NCI-H128 (cell line): ENCODE measurements around the gene BPTF.
"Not testable (repeated sequence)": the region's sequence is repeated elsewhere in the genome, so short reads cannot be mapped to it uniquely, and the experiment has no call there.

Source experiments
- DNase-seq: peaks from one replicate; lab custom pipeline; 2025; ENCODE audit not compliant: unreplicated experiment; lab: John Stamatoyannopoulos, UW

The BPTF gene

GRCh38 chr17:67868176-67868575 is 42.9 kb downstream of the BPTF start:
- no peak for DNase-seq

- no peak for DNase-seq
These were observed 54.4 kb downstream of the BPTF start for GRCh38 chr17:67879662-67880061.

GRCh38 chr17:67881083-67881482 is 55.8 kb downstream of the BPTF start:
- no peak for DNase-seq

GRCh38 chr17:67884741-67885140 is 59.4 kb downstream of the BPTF start:
- no peak for DNase-seq

GRCh38 chr17:67891481-67892119 is 66.3 kb downstream of the BPTF start:
- DNase-seq, result no peak

GRCh38 chr17:67902511-67903231 is 77.4 kb downstream of the BPTF start:
- DNase-seq, result no peak

GRCh38 chr17:67905298-67905697 is 80.0 kb downstream of the BPTF start:
- DNase-seq, result not testable (repeated sequence)

- DNase-seq, result not testable (repeated sequence)
These were observed 85.0 kb downstream of the BPTF start for GRCh38 chr17:67910117-67910803.

- no peak for DNase-seq
These were observed 85.9 kb downstream of the BPTF start for GRCh38 chr17:67911059-67911782.

- DNase-seq, result no peak
These were observed 86.8 kb downstream of the BPTF start for GRCh38 chr17:67912088-67912487.

- DNase-seq, result no peak
These were observed 87.4 kb downstream of the BPTF start for GRCh38 chr17:67912656-67913055.

- DNase-seq, result no peak
These were observed 94.9 kb downstream of the BPTF start for GRCh38 chr17:67920212-67920611.

GRCh38 chr17:67922503-67922902 is 97.2 kb downstream of the BPTF start:
- no peak for DNase-seq

- not testable (repeated sequence) for DNase-seq
These were observed 103.5 kb downstream of the BPTF start for GRCh38 chr17:67928842-67929241.

GRCh38 chr17:67931227-67931626 is 105.9 kb downstream of the BPTF start:
- DNase-seq, result no peak

GRCh38 chr17:67942810-67943209 is 117.5 kb downstream of the BPTF start:
- DNase-seq, result no peak

GRCh38 chr17:67944035-67944434 is 118.7 kb downstream of the BPTF start:
- DNase-seq, result no peak

- no peak for DNase-seq
These were observed 121.2 kb downstream of the BPTF start for GRCh38 chr17:67946513-67946912.

GRCh38 chr17:67947325-67947813 is 122.1 kb downstream of the BPTF start:
- no peak for DNase-seq

- no peak for DNase-seq
These were observed 125.6 kb downstream of the BPTF start for GRCh38 chr17:67950945-67951344.

- DNase-seq, result no peak
These were observed 134.2 kb downstream of the BPTF start for GRCh38 chr17:67959510-67959909.
